ENCODE measurements around the gene NPC2.

The NPC2 gene

DNA sequence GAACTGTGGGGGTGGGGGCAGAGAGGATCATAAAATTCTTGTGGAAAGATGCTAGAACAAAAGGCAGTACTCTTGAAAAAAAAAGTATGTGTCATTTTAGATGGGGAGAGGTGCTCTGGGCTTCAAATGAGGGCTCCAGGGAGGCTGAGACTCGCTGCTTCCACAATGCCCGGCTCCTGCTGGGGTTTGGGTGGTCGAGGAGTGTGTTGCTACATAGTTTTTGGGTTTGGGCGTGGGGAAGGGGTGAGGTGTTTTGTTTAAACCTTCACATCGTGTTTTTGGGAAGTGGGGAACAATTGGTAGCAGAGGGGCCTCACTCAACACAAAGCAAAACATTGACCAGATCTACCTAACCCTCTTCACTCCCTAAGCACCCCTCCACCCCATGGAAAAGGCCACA, 8.6 kb upstream of the NPC2 start:
- no peak for DNase-seq

DNA sequence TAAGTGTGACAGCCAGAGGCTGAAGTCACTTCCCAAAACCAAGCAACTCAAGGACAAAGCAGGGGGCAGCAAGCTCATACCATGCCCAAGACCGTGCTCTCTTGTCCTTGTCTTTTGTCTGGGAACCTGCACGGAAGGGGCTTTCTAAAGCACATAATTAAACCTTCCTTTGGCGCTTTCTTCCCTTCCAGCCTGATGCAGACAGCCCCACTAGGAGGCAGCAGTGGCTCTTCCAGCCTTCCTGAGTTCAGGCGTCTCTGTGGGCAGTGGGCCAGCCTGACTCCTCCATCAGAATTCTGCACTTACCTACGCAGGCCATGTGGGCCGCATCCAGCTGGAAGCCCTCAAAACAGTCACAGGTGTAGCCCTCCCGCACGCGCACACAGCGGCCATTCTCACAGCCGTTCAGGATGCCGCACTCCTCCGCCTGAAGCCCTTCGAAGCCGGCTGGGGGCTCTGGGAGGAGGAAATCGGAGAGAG, 8.1 kb upstream of the NPC2 start:
- no peak for DNase-seq

DNA sequence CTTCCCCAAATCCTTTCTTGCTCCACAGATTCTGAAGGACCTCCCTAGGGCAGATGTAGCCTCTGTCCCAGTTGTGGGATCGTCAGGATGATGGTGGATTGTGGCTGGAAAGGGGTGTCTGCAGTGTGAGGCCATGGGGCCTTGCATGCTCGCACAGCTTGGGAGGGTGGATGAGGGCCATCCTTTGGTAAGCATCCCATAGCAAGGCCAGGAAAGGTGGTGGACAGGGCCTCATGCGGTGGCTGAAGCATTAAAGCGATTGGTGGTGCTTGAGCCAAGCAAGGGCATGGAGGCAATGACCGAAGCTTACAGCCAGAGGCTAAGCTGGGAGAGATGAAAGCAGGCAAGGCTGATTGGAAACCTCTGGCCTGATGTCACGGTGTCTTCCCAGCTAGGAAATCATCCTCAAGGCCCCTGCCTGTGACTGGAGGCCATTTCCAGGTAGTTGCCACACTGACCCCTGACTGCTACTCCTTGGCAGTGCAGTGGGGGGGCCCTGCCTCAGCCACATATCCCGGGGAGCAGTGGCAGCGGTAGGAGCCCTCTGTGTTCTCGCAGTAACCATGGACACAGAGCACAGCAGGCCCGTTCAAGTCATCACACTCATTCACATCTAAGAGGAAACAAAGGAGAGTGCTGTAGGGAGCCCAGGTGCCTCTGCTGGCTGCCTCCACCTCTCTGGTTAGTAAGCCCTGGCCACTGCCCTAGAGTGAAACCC, 7.5 kb upstream of the NPC2 start:
- no peak for DNase-seq

- DNase-seq, result peak in 1 of 2 donors; percentile 55
Observed at GRCh38 chr14:74495356-74495755, 2.3 kb upstream of the NPC2 start.

- peak; percentile 99 to 100 for DNase-seq
Observed at GRCh38 chr14:74493343-74494261, 497 bp upstream of the NPC2 start, which contains the start of gene ISCA2. Gene ISCA2 (plus strand): TSS chr14:74493765. CDS start chr14:74493775, 10 bp downstream.

DNA sequence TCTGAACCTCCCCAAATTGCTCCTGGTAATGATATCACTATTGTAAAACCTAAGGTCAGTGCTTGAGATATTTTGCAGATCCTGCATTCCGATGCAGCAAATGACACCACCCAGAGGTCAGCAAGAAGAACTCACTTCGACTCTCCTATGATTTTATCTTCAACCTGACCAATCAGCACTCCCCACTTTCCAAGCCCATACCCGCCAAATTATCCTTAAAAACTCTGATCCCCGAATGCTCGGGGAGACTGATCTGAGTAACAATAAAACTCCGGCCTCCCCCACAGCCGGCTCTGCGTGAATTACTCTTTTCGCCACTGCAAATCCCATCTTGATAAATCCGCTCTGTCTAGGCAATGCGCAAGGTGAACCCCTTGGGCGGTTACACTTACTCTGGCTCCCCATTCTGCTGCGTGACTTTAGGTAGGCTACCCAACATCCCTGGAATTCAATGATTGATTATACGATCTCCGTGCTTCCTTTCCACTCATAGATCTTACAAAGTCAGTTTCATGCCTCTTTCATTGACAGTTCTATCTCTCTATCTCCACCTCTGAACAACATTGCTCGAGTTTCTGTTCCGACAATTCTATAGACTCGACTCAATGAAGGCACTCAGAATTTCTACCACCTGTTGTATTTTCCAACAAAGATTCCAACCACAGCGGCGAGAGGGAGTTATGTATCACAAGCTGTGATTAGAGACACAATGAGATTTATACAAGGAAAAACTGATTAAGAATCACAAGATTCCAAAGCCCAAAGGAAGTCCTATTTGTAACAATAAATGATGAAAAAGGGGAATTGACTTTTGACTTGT, 939 bp downstream of the NPC2 start:
- peak; percentile 31 to 32 for DNase-seq

DNA sequence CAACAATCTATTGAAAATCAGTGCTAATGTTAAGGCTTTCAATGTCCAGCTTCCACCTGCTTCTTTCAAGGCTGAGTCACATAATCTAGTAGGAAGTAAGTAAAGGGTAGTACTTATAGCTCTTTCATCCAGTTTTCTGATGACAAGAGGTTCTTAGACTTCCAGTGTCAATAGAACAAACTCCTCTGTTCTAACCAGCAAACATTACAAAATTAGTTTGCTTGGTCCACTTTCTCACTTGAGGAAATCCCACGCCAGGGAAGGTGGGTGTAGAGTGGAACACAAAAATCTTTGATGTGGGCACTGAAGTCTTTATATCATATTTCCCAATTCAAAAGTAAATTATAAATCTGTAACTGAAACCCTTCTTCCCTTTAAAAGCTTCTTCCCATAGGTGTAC, 2.6 kb downstream of the NPC2 start:
- DNase-seq, result no peak

DNA sequence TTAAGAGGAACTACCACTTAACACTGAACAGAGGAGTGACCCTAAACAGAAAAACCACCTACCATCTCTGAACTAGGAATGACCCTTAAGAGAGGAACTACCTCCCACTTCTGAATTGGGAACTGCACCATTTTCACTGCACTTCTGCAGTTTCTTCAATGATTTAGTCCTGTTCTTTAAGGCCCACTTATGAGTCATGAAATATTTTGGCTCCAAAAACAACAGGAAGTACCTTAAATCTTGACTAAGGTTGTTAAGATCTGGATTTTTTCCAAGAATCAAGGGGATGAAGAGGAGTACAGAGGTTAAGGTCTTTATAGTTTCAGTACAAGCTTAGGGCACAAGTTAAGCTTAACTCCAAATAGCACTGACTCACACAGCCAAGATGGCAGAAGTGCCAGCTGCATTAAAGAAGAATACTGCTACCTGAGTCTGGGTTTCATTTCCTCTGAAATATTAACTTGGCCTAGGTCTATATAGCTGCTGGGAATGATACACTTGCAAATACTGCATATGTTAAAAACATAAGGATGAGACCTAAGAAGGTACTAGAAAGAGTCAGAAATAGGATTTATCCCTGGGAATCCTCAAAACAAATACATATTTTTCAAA, 4.2 kb downstream of the NPC2 start:
- no peak for DNase-seq

DNA sequence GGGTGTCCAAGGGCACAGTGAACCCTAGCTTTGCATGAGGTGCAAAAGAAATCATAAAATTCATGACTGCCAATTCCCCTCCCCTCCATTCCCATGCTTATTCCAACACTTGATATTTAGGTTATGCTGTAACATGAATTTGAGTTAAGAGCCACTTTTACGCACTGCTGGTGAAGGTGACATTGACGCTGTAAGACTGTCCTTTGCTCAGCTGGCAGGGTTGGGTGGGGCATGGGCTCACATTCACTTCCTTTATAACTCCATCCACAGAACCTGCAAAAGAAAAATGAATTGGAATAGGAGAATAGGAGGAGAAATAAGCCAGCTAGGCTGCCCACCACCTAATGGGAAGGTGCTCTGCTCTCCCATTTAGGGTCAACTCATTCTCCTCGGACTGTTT, 6.9 kb downstream of the NPC2 start:
- DNase-seq, result no peak

DNA sequence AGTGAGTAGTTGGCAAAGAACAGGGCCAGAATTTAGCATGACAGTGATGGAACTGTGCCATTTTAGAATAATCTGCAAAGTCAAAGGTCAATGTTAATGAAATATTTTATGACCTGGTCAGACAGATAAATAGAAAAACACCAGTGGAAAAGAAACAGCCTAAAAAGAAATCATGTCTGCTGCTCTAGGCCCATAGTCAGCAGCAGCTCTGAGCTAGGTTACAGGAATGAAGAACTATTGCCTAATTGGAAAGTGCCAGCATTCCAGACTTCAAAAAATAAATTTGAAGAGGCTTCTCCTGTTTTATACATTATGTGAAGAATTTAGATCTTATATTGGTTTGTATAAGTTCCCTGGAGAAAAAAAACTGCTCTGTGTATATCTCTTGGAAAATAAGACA, 9.8 kb downstream of the NPC2 start:
- DNase-seq, result no peak

DNA sequence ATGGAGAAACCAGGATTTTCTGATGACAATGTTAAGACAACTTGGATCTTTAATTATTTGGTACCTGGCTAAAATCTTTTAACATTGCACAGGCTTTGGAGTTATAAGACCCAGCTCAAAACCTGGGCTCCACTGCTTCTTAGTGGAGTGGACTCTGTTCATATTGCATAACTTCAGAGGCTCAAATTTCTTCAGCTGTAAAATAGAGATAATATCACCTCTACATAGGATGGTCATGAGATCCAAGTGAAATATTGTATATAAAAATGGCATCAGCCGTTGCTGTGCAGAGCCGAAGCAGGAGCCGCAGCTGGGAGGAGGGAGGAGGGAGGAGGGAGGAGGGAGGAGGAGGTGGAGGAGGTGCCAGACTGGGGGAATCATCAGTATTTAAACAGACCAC, 10.5 kb downstream of the NPC2 start:
- DNase-seq, result no peak

- DNase-seq, result no peak
Observed at GRCh38 chr14:74480046-74480445, 13.1 kb downstream of the NPC2 start.

DNA sequence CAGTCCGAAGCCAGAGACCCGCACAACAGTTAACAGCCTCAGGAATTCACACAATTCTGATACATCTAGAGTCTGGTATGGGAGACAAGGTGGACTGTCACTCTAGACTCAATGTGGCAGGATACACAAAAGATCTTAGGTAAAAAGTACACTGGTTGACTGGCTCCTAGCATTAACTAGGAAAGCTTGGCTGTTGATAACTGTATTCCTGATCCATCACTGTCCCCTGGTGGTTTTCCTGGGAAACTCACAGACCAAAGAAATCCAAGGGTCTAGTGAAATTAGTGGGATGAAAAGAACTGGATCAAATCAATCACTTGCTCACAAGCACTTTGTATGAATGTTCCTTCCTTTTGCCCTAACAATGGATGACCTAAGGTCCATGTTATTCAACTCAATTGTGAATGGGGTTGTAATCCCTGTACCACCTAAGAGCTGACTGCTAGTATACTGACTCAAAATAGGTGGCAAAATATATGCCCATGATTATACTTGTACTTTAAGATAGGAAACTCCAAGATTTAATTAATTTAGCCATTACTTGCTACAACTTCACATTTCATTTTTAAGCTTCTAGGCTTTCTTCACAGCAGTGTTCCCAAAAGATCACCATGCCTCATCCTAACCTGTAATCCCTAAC, 14.0 kb downstream of the NPC2 start:
- DNase-seq, result no peak

- no peak for DNase-seq
Observed at GRCh38 chr14:74476607-74477006, 16.5 kb downstream of the NPC2 start.

DNA sequence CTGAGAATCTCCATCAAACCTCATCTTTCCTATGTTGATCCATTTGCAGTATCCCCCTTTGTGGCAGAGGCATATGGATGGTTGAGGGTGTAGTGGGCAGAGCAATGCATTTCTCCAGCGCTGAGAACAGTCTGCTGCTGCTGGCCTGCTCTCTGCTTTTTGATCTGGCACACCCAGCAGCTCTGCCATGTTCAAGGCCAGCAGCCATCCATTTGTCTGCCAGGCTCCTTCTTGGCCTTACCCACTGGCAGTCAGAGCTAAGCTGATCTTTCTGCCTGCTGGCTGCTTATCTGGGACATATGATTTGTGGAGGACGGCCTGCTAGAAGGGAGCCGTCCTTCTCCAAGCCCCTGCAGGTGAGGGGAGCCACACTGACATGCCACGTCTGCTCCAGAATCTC, 17.0 kb downstream of the NPC2 start:
- no peak for DNase-seq

- DNase-seq, result no peak
Observed at GRCh38 chr14:74475678-74476077, 17.4 kb downstream of the NPC2 start.

DNA sequence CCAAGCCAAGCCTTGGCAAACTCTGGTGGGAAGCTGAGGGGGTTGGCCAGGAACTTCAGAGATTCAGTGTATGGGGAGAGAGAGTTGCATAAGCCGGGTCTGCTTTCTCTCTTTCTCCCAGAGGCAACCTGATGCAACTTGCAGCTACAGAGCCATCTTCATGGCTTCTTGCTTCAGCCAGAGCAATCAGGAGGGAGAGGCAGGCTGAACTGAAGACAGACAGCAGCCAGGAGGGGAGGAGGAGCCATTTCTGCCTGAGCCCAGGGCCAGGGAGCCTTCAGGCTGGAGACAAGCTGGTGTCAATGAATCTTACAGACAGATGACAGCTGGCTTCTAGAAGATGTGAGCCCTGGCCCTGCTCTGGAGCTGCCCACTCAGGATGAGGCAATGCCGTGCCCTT, 18.7 kb downstream of the NPC2 start:
- no peak for DNase-seq

DNA sequence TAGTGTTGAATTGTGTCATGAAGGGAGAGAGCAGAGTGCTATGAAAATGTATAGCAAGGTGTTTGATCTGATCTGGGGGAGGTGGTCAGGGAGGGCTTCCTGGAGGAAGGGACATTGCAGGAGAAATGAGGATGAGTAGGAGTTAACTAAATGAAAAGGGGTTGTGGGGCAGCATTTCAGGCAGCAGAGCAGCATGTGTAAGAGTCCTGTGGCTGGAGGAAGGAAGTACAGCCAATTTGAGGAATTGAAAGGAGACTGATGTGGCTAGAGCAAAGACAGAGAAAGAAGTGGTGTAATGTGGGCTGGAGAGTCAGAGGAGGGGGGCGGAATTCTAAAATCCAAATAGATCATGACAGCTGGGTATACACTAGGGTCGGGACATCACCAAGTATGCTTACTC, 20.5 kb downstream of the NPC2 start:
- no peak for DNase-seq

DNA sequence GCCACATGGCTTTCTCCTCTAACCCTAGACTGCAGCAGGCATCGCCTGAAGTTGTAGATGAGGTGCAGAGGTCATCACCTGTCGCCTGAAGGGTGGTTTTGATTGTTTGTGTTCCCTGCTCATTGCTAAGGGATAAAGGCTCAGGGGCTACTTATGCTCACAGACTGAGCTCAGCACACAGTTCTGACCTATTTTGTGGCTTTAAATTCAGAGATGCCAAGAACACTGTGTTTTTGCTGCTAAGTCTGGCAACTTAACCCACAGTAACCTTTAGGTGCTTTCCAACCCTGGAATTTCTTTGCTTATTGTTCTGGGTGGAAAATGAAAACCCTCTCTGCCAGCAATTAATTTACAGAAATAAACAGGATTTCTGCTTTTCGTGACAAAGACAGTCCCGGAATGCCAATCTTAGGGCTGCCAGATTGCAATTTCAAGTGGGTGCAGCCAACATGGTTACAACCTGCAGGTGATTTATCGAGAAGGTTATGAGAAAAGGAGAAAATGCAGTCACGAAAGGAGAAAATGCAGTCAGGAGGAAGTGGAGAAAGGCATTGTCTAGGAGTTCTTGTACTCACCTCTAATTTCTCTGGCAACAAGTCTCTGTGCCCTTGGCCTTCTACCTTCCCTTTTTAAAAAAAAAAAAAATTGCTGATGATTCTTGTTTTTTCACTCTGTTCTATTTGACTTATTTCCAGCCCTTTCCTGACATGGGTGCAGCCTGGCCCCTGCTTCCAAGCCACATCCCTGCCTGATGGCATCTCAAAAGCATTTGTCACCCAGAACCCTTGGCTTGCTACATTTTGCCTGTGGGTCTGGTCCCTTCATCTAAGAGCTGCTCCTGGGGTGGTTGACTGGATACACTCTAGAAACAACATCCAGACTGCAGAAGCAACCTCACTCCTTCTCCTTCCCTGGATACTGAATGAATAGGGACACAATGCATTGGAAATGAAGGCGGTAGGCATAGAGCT, 23.3 kb downstream of the NPC2 start:
- DNase-seq, result no peak

DNA sequence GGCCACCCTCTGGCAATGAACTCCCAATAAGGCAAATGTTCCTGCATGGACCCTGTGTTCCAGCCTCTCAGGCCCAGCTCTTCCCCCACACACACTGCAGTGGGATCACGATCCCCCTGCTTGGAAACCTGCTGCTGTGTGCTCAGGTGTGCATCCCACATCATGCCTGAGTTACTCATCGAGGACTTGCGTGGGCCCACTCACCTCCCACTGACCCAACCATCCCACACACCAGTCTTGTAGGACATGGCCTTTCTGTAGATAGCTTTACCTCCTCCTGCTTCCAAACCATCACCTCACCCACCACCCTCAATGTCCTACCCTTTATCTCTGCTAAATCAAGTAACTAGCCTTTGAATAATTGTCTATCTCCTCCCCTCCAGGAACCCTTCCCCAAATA, 24.6 kb downstream of the NPC2 start:
- DNase-seq, result no peak

DNA sequence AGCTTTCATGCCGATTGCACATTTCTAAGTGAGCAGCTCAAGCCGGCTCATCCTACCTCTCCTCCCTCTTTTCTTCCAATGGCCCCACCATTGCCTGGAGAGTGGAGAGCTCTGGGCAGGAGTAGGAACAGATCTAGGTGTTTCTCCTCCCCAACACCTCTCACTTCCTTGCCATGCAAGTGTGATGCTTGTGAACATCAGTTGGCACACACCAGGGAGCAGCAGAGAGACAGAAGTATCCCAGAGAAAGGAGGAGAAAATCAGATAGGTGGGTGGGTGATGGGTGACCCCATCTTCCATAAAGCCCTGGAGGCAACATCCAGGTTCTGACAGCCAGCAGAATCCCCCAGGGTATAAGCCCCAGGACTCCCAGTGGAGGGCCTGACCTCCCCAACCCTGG, 27.8 kb downstream of the NPC2 start:
- no peak for DNase-seq
